GM19023 (cell line): ENCODE results near the gene PAOX.
"Not testable (repeated sequence)": the region's sequence is repeated elsewhere in the genome, so short reads cannot be mapped to it uniquely, and the experiment has no call there.

ENCODE experiments used
- ATAC-seq: cut with Tn5 transposase; IDR thresholded peaks from one replicate; pipeline ENCODE4 v1.9.1; 2021; ENCODE audit warnings: mild to moderate bottlenecking, moderate library complexity; ENCODE audit not compliant: unreplicated experiment

Gene PAOX

GRCh38 chr10:133403359-133403758 lies 24.3 kb downstream of the PAOX start:
- ATAC-seq: no peak

- ATAC-seq: no peak
These were observed 24.7 kb downstream of the PAOX start for GRCh38 chr10:133403784-133404183.

GRCh38 chr10:133405272-133405671 lies 26.2 kb downstream of the PAOX start:
- ATAC-seq: no peak

GRCh38 chr10:133405844-133406527 lies 26.9 kb downstream of the PAOX start:
- ATAC-seq: no peak

DNA sequence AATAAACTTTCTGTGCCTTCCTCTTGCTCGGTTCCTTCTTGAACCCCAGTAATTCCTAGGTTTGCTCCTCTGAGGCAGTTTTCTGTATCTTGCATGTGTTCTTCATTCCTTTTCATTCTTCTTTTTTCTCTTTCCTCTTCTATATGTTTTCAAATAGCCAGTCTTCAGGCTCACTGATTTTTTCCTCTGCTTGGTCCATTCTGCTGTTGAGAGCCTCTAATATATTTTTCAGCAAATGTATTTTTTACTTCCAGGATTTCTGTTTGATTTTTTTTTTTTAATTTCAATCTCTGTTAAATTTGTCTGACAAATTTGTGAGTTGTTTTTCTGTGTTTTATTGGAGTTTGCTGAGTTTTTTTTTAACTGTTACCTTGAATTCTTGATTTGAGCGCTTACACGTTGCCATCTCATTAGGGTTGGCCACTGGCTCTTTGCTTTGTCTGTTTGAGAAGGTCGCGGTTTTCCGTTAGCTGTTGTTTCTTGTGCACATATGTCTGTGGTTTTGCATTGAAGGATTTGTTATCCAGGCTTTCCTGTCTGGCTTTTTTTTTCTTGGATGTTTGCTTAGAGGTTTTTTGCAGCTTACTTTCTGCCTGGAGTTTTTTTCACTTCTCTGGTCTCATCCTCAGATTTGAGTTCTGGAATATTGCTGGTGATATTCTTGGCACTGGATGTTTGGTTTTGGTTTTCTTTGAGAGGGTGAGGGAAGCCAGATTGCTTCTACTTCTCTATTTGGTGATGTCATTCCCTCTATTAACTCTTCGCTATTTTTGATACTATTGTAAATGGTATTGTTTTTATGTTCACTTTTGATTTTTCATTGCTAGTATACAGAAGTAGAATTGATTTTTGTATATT lies 32.7 kb downstream of the PAOX start:
- no peak for ATAC-seq

GRCh38 chr10:133412381-133412711 lies 33.3 kb downstream of the PAOX start:
- no peak for ATAC-seq

- not testable (repeated sequence) for ATAC-seq
These were observed 35.3 kb downstream of the PAOX start for GRCh38 chr10:133414401-133414800.

GRCh38 chr10:133415752-133416151 lies 36.7 kb downstream of the PAOX start:
- ATAC-seq: no peak

GRCh38 chr10:133418289-133418993 lies 39.4 kb downstream of the PAOX start:
- ATAC-seq: no peak

DNA sequence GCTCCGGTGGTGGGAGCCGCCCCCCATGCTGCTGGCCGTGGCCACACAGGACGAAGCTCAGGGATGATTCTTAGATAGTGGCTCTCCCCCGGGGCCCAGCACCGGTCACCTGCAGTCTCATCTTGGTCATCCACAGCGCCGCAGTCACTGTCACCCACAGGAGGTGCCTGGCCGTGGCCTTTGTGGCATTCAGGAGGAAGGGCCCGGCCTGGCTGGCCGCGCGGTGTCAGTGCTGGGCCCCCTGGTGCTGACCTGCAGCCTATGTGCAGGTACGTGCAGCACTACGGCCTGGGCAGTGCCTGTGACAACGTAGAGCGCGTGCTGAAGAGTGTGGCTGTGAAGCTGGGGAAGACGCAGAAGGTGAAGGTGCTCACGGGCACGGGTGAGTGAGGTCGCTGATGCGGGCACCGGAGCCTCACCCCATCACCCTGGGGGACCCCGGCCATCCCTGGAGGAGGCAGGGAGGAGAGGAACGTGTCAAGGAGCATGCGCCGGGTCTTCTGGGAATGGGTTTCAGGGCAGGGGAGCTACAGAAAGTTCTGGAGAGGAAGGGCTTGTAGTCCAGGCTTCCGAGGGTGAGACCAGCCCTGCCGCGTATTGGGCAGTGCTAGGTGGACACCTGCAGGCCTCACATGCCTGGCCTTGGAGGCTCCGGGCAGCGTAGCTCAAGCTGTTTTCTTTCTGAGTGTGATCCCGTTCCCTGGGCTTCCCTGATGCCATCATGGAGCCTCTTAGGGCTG lies 40.3 kb downstream of the PAOX start:
- ATAC-seq: no peak

GRCh38 chr10:133420028-133420427 lies 41.0 kb downstream of the PAOX start:
- ATAC-seq: no peak

GRCh38 chr10:133420579-133420978 lies 41.5 kb downstream of the PAOX start:
- no peak for ATAC-seq

DNA sequence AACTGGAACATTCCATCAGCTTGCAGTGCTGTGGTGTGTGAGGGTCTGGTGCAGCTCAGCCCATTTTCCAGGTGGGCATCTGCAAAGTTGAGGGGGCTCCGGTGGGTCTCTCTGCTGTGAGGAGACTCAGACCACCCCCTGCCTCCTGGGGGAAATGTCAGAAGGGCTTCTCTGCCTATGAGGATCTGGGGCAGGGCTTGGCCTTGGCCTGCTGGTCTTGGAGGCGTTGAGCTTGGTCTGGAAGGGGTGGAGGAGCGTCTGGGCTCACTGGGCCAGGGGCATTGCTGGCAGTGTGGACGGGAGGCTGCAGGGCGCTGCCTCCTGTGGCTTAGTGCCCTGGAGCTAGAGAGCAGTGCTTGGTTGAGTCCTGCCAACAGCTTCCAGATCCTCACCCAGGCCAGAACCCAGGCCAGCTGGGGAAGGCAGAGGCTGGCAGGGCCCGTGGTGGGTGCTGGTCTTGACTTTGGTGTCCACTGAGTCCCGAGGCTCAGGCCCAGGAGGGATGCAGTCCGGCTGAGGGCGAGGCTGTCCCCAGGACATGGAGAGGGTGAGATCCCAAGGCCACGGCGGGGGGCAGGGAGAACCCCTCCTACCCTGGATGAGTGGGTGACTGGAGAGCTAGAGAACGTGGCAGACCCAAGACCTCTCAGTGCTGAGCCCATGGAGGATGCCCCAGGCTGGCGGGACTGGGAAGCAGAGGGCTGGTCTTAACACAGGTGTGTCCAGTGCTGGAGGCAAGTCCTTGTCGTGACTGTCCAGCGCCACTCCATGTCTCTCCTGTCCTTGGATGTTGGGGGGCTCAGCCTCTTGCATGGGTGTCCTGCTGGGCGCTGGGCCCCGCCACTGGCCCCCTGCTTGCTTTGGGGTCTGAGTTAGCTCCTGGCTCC lies 42.5 kb downstream of the PAOX start:
- no peak for ATAC-seq

GRCh38 chr10:133422223-133422806 lies 43.3 kb downstream of the PAOX start:
- ATAC-seq: no peak

GRCh38 chr10:133422807-133423771 lies 44.0 kb downstream of the PAOX start:
- no peak for ATAC-seq

GRCh38 chr10:133424102-133424501 lies 45.0 kb downstream of the PAOX start:
- not testable (repeated sequence) for ATAC-seq

DNA sequence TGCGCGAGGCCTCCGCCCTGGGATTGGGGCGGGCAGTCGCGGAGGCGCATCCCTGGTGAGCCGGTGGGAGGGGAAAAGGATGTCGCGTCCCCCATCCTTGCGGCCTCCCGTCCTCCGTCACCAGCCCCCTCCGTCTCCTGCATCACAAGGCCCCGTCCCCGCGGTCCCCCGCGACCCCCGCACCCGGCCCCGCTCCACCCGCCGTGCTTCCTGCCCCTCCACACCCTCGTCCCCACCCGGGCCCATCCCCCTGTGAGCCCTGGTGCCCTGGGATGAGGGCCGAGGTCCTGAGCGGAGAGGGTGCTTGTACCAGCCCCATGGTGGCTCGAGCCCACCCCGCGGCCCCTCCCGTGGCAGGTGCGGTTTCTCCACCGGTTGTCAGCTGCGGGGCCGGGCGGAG lies 45.5 kb downstream of the PAOX start, which contains the start of gene SPRN:
Gene SPRN (minus strand): TSS at position 25 of the 400 bp plus-strand sequence. CDS start 944 bp downstream, outside the sequence.
- ATAC-seq: not testable (repeated sequence)

- ATAC-seq: not testable (repeated sequence)
These were observed 50.5 kb downstream of the PAOX start for GRCh38 chr10:133429571-133429970.
